GM12875 (cell line): ENCODE data around the gene SCAF1.

ENCODE experiments used
- H3K4me3 ChIP-seq: one replicate; pipeline ENCODE4 v1.5.1; 2011; ENCODE audit warnings: low read depth, low read length, control low read depth
- TF ChIP-seq, protein P1 (sequence below): IDR thresholded peaks from 2 replicates; pipeline ENCODE4 v1.5.1; 2011; ENCODE audit warnings: low read depth, mild to moderate bottlenecking, control low read depth, inconsistent platforms, low read length, moderate library complexity, borderline replicate concordance; ENCODE audit not compliant: insufficient read depth

Gene SCAF1

DNA sequence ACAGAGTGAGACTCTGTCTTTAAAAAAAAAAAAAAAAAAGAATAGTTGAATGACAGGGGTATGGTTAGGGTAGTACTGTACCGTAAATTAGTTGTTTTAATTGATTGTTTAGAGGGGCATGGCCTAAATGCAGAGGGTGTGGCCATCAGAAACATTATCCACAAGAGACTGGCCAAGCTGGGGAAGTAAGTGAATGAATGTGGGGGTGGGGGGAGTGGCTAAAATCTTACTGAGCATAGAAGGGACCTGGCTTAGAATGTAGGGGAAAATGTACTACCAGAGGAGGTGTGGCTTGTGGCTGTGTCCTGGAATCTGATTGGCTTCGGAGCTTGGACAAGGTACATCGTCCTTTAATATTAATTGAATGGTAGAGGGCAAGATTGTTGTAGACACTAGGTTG lies 27.5 kb downstream of the SCAF1 start:
- H3K4me3 ChIP-seq: no peak overlapping the region
- TF ChIP-seq, protein P1, sequence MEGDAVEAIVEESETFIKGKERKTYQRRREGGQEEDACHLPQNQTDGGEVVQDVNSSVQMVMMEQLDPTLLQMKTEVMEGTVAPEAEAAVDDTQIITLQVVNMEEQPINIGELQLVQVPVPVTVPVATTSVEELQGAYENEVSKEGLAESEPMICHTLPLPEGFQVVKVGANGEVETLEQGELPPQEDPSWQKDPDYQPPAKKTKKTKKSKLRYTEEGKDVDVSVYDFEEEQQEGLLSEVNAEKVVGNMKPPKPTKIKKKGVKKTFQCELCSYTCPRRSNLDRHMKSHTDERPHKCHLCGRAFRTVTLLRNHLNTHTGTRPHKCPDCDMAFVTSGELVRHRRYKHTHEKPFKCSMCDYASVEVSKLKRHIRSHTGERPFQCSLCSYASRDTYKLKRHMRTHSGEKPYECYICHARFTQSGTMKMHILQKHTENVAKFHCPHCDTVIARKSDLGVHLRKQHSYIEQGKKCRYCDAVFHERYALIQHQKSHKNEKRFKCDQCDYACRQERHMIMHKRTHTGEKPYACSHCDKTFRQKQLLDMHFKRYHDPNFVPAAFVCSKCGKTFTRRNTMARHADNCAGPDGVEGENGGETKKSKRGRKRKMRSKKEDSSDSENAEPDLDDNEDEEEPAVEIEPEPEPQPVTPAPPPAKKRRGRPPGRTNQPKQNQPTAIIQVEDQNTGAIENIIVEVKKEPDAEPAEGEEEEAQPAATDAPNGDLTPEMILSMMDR: no peak

DNA sequence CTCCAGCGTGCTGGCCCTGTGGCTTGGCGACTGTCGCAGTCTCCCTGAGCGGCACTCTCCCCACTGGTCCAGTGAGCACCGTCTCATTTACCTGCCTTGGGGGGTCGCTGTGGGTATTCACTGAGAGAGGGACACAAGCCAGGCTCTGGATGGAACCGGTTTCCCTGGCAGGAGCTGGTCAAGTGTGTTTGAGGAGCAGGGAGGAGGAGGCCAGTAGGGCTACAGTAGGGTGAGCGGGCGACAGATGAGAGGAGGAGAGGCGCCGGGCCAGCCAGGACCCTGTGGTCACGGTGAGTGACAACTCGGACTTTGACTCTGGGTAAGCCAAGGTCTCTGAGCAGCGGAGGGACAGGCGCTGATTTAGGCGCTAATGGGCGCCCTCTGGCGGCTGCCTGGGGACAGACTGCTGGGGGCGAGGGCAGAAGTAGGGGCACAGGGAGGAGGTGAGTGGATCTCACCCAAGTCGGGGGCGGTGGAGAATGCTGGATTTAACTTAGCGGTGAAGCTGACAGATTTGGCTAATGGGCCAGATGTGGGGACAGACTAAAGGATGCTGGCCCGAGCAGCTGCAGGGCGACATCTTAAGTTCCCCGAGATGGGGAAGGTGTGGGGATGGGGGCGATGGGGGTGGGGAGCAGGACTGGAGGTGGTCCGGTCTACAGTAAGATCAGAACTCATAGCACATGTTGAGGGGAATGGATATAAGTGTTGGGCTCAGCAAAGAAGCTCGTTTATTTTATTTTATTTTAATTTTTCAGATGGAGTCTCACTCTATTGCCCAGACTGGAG lies 30.3 kb downstream of the SCAF1 start:
- H3K4me3 ChIP-seq: no peak overlapping the region
- TF ChIP-seq, protein P1: peak; percentile 99

DNA sequence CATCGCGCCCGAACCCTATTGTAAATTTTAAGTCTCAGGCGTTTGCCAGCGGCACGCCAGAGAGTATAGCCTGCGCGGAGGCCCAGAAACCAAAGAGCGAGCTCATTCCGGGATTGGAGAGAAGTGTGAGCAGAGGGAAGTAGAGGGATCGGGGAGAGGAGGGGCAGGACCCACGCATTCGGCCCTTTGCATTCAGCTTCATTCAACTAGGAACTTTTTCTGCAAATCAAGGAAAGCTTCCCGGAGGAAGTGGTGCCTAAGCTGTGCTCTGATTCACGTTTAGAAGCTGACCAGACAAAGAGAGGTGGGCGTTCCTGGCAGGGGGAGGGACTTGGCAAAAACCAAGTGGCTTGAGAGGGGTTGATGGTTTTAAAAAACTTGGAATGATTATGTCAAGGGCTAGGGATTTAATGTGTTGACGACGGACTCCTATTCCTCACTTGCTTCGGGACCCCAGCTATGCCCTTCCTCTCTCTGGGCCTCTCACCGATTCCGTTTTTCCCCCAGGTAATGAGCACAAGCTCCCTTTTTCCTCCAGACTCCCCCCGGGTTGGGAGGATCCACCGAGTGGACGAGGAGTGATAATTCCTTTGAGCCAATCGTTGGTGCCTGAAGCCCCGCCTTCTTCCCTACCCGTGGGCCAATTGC lies 34.3 kb downstream of the SCAF1 start:
- TF ChIP-seq, protein P1: no peak
- H3K4me3 ChIP-seq: peak overlapping the region; percentile 71

DNA sequence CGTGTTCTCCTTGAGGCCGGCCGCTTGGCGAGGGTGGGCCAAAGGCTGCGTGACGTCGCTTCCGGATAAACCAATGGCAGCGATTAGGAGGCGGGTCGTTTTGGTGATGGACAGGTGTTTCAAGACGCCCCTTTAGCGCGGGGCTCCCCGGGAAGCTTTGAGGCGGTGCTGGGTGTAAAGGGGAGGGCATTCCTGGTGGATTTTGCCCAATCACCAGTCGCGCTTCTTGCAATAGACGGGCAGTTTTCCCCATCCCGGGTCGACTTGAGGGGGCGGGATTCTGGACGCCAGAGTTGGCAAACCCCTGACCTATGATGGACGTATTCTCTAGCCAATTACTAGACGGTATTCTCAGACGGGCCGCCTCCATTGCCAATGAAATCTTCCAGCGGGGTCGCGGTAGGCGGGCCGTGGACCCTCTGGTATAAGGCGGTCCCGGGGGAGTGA lies 34.8 kb downstream of the SCAF1 start:
- H3K4me3 ChIP-seq: peak overlapping the region; percentile 94
- TF ChIP-seq, protein P1: no peak

DNA sequence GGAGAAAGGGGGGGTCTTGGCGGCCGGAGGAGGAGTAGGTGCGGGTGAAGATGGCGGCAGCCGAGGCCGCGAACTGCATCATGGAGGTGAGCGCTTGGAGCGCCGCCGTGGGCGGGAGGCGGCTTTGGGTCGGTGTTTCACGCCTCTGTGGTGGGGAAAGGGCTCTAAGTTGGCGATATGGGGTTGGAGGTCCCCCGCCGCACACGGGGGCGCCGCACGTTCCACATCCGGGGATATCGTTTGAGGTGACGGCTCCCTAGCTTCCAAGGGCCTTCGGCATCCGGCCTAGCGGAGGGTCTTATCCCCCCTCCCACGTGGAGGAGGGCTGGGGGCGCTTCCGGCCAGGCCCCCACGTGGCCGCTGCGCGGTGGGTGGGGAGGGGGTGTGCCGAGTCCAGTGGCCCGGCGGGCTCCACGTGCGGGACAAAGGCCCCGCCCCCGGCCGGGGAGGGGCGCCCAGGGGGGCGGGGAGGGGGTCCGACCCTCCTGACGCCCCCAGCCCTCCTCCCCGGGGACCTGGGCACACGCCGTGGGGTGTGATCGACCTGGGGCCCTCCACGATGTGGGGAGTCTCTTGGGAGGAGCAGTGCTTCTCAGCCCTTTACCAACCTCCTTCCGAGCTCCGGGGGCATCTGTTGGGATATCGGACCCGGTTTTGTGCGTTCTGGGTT lies 35.4 kb downstream of the SCAF1 start, which contains the start of gene PRMT1:
TSS of gene PRMT1 (plus strand) at position 41 of the 670 bp plus-strand sequence. CDS start at position 51, 10 bp downstream.
- peak within 1 kb of the TSS; percentile 94 for H3K4me3 ChIP-seq
- TF ChIP-seq, protein P1: no peak

DNA sequence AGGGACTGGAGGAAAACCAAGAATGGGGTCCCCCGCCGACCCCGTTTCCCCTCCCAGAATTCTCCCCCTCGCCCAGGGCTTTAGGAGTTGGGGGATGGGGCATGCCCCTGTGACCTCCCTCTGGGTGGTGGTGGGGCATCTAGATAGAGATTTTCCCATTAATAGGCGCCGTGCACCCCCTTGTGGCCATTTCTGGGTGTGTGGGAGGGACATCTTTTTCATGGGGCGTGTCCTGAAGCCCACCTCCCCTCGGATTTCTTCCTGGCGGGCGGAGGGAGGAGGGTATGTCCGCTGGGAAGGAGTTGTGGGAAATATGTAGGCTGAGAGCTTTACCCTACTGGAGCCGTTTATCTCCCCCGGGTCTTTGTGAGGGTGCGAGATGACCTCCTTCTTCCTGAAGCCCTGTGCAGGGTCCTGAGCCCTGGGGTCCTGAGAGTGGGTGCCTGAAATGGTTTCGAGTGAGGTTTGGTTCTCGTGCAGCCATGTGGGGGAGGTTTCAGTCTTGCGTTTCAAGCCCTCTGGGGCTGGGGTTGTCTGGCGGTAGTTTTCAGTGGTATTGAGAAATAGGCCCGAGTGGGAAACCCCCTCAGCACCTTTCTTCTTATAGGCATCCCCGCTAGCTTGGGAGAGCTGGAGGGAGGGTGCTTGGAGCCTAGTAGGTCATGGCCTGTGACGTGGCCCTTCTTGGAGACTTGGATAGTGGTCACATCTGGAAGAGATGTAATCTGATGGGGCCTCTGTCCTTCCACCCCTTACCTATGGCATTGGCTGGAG lies 36.1 kb downstream of the SCAF1 start:
- TF ChIP-seq, protein P1: peak; percentile 58; the same call in 1 of the 2 replicates
- peak overlapping the region; percentile 94 for H3K4me3 ChIP-seq
